Measurements from ENCODE around the gene DACT2.

DACT2 gene

GRCh38 chr6:168274037-168274952 lies 45.3 kb downstream of the DACT2 start:
- POLR2A ChIA-PET, result no interaction called here
- DNase-seq (ENCODE audit: extremely low spot score), result no peak
- no peak for TF ChIP-seq CTCF (IDR thresholded peaks at IDR 0.05; ENCODE audit: control extremely low read depth, extremely low read depth, low read depth, missing control alignments)
- CTCF ChIA-PET, result no interaction called here

DNA sequence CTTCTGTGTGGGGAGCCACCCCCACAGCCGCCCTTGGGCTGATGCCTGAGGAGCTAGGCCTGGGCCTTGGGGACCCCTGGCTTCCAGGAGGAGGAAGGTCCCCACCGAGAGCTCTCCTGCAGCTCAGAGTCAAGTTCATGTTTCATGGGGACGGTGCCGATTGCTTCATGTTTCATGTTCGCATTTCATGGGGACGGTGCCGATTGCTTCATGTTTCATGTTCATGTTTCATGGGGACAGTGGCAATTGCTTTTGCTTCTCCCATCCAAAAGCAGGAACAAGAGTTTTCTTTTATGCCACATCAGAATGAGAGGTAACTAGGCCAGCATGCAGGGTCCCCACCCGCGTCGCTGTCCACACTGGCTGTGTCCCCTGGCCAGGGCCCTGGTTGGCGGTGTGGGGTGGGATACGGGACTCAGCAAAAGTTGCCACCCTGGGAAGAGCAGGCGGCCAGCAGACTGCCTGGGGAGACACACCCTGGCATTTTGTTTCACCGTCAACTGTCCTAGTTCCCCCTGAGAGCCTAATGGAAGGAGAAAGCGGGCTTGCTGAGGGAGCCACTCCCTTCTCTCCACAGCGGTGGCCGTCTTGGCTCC lies 46.0 kb downstream of the DACT2 start:
- ChIA-PET CTCF (no interaction called here), POLR2A (no interaction called here)
- DNase-seq (ENCODE audit: extremely low spot score), result no peak
- no peak for TF ChIP-seq CTCF (IDR thresholded peaks at IDR 0.05; ENCODE audit: control extremely low read depth, extremely low read depth, low read depth, missing control alignments)

GRCh38 chr6:168272415-168273325 lies 46.9 kb downstream of the DACT2 start:
- no peak for DNase-seq (ENCODE audit: extremely low spot score)
- ChIA-PET POLR2A (no interaction called here), CTCF (no interaction called here)
- TF ChIP-seq CTCF (IDR thresholded peaks at IDR 0.05; ENCODE audit: control extremely low read depth, extremely low read depth, low read depth, missing control alignments), result no peak

DNA sequence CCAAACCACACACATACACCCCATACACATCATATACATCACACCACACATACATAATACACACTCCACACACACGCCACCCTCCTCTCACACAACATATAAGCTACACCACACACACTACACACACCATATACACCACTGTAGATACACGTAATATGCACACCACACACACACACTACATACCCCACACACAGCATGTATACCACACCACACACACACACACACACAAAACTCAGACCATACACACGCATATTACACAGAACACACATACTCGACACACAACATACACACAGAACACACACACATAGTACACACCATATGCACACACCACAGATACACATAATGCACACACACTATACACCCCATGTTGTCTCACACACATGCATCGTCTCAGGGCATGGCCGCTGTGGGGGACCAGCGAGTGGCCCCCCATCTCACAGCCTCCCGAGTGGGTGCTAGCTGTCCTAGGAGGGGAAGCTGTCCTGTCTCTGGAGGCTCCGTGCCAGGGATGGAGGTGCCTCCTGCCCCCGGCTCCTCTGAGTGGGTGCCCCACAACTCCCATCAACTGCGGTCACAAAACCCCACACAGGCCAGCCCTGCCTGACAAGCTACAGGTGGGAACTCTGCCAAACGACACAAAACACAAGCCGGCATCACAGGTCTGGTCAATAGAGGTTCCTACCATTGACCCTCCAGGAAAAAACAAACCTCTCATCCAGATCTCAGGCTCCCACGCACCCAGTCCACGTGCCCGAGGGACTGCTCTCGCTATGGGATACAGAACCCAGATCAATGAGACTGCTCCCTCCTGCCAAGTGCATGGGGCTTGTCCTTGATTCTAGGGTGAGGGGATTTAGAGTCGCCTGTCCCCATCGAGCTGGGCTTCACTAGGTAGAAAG lies 49.1 kb downstream of the DACT2 start:
- no peak for DNase-seq (ENCODE audit: extremely low spot score)
- ChIA-PET CTCF (no interaction called here), POLR2A (no interaction called here)
- no peak for TF ChIP-seq CTCF (IDR thresholded peaks at IDR 0.05; ENCODE audit: control extremely low read depth, extremely low read depth, low read depth, missing control alignments)

DNA sequence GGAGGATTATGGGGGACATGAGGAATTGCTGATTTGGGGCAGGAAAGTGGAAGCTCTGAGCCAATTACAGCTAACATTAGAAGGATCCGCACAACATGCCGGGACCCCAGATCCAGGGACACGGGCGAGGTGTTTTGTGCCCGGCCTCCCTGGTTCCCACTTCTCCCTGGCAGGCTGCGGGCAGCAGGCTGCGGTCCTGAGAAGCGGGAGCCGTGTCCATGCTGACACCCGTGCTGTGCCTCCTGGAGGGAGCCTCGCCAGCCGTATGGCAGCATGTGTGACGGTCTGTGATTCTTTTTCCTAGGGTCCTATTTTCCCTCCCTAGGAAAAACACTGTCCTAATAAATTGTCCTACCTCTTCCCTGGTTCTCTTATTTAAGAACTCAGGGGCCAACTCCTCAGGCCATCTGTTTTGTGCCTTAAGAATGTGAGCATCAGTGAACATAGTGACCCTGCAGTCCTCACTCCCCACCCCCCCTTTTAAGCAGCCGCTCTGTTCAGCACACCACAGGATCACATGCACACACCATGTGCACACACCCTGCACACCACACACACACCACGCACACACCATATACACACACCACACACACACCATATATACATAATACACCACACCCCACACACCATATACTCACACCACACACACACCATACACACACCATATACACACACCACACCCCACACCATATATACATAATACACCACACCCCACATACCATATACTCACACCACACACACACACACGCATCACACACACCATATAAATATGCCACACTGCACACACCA lies 49.9 kb downstream of the DACT2 start:
- no peak for DNase-seq (ENCODE audit: extremely low spot score)
- CTCF ChIA-PET, result no interaction called here
- POLR2A ChIA-PET, result no interaction called here
- no peak for TF ChIP-seq CTCF (IDR thresholded peaks at IDR 0.05; ENCODE audit: control extremely low read depth, extremely low read depth, low read depth, missing control alignments)
